HepG2 (cell line): Measurements from ENCODE around the gene OR52A1.

ENCODE experiments used
- CENPT ChIP-seq: sonication (generic); formaldehyde crosslinking; IDR thresholded peaks from 2 replicates; pipeline ENCODE4 v1.8.0; 2022; ENCODE audit warnings: low read depth, mild to moderate bottlenecking, moderate library complexity, missing genetic modification reagents
- HMGA1 ChIP-seq: sonication (generic); formaldehyde crosslinking; conservative IDR thresholded peaks from 2 replicates; pipeline ENCODE4 v1.4.0; 2020; ENCODE audit warnings: missing genetic modification reagents
- SMC3 ChIP-seq: IDR thresholded peaks from 2 replicates; pipeline ENCODE4 v1.6.1; 2011; ENCODE audit warnings: low read length, improper control_type of control experiment
- TARDBP ChIP-seq: sonication (generic); formaldehyde crosslinking; IDR thresholded peaks from 2 replicates; pipeline ENCODE4 v1.8.0; 2022; ENCODE audit warnings: mild to moderate bottlenecking, missing genetic modification reagents
- ZNF510 ChIP-seq: sonication (generic); formaldehyde crosslinking; IDR thresholded peaks from 2 replicates; pipeline ENCODE4 v1.4.0; 2020; ENCODE audit warnings: low read depth, mild to moderate bottlenecking, missing genetic modification reagents
- TF ChIP-seq, protein P1 (sequence below): sonication (generic); formaldehyde crosslinking; IDR thresholded peaks from 2 replicates; pipeline ENCODE4 v1.5.0; 2020; ENCODE audit warnings: mild to moderate bottlenecking, missing genetic modification reagents, moderate library complexity
- TF ChIP-seq, protein P2 (sequence below): sonication (generic); formaldehyde crosslinking; IDR thresholded peaks from 2 replicates; pipeline ENCODE4 v1.5.0; 2020; ENCODE audit warnings: missing genetic modification reagents

DNA sequence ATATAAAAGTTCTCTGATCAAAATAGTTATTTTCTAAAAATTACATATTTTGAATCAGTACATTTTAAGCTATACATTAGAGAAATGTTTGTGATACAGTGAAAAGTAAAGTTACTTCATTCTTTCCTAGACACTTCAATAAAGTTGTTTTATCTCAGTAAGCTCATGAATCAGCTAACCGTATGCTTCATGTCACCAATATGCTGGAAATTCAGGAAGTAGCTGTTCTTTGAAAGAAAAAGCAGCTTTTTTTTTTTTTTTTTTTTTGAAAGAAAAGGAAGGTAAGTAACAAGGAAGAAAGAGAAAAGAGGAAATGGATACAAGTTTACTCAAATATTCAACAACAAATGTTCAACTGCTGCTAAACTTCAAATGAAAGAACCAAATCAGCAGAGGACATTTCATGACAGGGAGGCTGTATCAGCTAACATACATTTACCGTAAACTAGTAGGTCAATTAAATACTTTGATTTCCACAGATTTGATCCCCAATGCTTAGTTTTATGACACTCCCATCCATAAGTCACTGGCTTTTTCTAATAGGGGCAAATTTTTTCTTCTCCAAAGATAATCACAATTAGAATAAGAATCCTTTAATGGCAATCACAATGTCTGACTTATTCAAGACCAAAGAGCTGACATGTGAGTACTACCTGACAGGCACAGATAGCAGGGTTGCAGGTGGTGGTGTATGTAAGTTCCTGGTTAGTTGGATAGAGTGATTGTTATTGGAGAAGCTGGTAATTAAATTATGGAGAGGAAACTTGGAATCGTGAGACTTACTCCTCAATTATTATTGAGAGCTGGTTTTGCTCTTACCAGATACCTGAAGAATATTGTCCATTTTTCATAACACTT lies 754 bp downstream of the OR52A1 start:
- no peak for TF ChIP-seq TARDBP (CRISPR knock-in tag)
- TF ChIP-seq, protein P1, sequence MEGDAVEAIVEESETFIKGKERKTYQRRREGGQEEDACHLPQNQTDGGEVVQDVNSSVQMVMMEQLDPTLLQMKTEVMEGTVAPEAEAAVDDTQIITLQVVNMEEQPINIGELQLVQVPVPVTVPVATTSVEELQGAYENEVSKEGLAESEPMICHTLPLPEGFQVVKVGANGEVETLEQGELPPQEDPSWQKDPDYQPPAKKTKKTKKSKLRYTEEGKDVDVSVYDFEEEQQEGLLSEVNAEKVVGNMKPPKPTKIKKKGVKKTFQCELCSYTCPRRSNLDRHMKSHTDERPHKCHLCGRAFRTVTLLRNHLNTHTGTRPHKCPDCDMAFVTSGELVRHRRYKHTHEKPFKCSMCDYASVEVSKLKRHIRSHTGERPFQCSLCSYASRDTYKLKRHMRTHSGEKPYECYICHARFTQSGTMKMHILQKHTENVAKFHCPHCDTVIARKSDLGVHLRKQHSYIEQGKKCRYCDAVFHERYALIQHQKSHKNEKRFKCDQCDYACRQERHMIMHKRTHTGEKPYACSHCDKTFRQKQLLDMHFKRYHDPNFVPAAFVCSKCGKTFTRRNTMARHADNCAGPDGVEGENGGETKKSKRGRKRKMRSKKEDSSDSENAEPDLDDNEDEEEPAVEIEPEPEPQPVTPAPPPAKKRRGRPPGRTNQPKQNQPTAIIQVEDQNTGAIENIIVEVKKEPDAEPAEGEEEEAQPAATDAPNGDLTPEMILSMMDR (CRISPR knock-in tag), result no peak
- no peak for TF ChIP-seq SMC3
- TF ChIP-seq, protein P2, sequence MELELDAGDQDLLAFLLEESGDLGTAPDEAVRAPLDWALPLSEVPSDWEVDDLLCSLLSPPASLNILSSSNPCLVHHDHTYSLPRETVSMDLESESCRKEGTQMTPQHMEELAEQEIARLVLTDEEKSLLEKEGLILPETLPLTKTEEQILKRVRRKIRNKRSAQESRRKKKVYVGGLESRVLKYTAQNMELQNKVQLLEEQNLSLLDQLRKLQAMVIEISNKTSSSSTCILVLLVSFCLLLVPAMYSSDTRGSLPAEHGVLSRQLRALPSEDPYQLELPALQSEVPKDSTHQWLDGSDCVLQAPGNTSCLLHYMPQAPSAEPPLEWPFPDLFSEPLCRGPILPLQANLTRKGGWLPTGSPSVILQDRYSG (CRISPR knock-in tag), result no peak
- no peak for TF ChIP-seq HMGA1 (CRISPR knock-in tag)
- TF ChIP-seq ZNF510, result no peak
- no peak for TF ChIP-seq CENPT (CRISPR knock-in tag)
